Daoy (cell line): ENCODE results near the gene CTDSP2. TPM values are rescaled to one million over a fixed set of nuclear protein-coding genes. Genes with fewer than 3 reads are reported as not detected.

Experiments
- total RNA-seq: library from RNA; depleted of rRNA; stranded (reverse); fragments of >200 nt; shearing (Covaris generic); gene quantifications from 2 replicates; pipeline ENCODE4 v1.2.3, GENCODE V29; 2014; rRNA removed

CTDSP2 gene
- total RNA-seq, 1 experiment from 2014 or later, result 28.2 TPM

Other genes with a start within 250 kb of the CTDSP2 start
- 12.3 and 12.7 TPM in 2 replicates for gene DTX3, start 241.9 kb downstream of the CTDSP2 start, total RNA-seq
- 0.95 and 5.6 TPM in 2 replicates for gene ARHGEF25, start 235.3 kb downstream of the CTDSP2 start, total RNA-seq
- 36.5 and 60.9 TPM in 2 replicates for gene B4GALNT1, start 213.5 kb downstream of the CTDSP2 start, total RNA-seq
- gene OS9, start 152.6 kb downstream of the CTDSP2 start, total RNA-seq, result 262 and 383 TPM in 2 replicates
- gene AGAP2, start 108.0 kb downstream of the CTDSP2 start, total RNA-seq, result 0.03 and 0.29 TPM in 2 replicates
- gene TSPAN31, start 101.7 kb downstream of the CTDSP2 start, total RNA-seq, result 7.9 and 13.5 TPM in 2 replicates
- gene CDK4, start 94.4 kb downstream of the CTDSP2 start, total RNA-seq, result 317 and 359 TPM in 2 replicates
- 5.5 and 6.5 TPM in 2 replicates for gene MARCHF9, start 91.6 kb downstream of the CTDSP2 start, total RNA-seq
- 2.2 and 2.6 TPM in 2 replicates for gene CYP27B1, start 79.7 kb downstream of the CTDSP2 start, total RNA-seq
- 21.0 and 37.5 TPM in 2 replicates for gene METTL1, start 74.6 kb downstream of the CTDSP2 start, total RNA-seq
- gene EEF1AKMT3, start 74.1 kb downstream of the CTDSP2 start, total RNA-seq, result 1.9 and 2.6 TPM in 2 replicates
- 38.2 and 48.9 TPM in 2 replicates for gene TSFM, start 63.9 kb downstream of the CTDSP2 start, total RNA-seq
- not detected in 2 replicates for gene AVIL, start 28.0 kb downstream of the CTDSP2 start, total RNA-seq
- gene ATP23, start 94.8 kb upstream of the CTDSP2 start, total RNA-seq, result 13.2 and 15.3 TPM in 2 replicates